HG02759 (cell line): Measurements from ENCODE around the gene ERCC2.

ENCODE experiments used
- ATAC-seq: cut with Tn5 transposase; IDR thresholded peaks from one replicate; pipeline ENCODE4 v1.9.1; 2021; ENCODE audit warnings: mild to moderate bottlenecking, moderate library complexity; ENCODE audit not compliant: unreplicated experiment

Gene ERCC2

GRCh38 chr19:45355910-45356309, 14.5 kb downstream of the ERCC2 start:
- no peak for ATAC-seq

GRCh38 chr19:45355402-45355801, 15.0 kb downstream of the ERCC2 start:
- ATAC-seq = no peak

- no peak for ATAC-seq
These were observed 16.0 kb downstream of the ERCC2 start for GRCh38 chr19:45354241-45354842.

GRCh38 chr19:45352914-45353796, 17.2 kb downstream of the ERCC2 start:
- ATAC-seq = no peak

- ATAC-seq = no peak
These were observed 17.9 kb downstream of the ERCC2 start for GRCh38 chr19:45352471-45352870.

- ATAC-seq = no peak
These were observed 18.3 kb downstream of the ERCC2 start for GRCh38 chr19:45352062-45352461.

GRCh38 chr19:45351401-45351952, 18.9 kb downstream of the ERCC2 start:
- ATAC-seq = no peak

GRCh38 chr19:45350477-45351058, 19.8 kb downstream of the ERCC2 start:
- ATAC-seq = no peak

- no peak for ATAC-seq
These were observed 20.9 kb downstream of the ERCC2 start for GRCh38 chr19:45349430-45349941.

GRCh38 chr19:45349126-45349415, 21.3 kb downstream of the ERCC2 start:
- no peak for ATAC-seq

- no peak for ATAC-seq
These were observed 21.8 kb downstream of the ERCC2 start for GRCh38 chr19:45348367-45349125.

- no peak for ATAC-seq
These were observed 22.6 kb downstream of the ERCC2 start for GRCh38 chr19:45347570-45348366.

- no peak for ATAC-seq
These were observed 23.9 kb downstream of the ERCC2 start for GRCh38 chr19:45346449-45346848.

GRCh38 chr19:45345506-45345860, 24.9 kb downstream of the ERCC2 start:
- ATAC-seq = no peak

- ATAC-seq = no peak
These were observed 25.5 kb downstream of the ERCC2 start for GRCh38 chr19:45344621-45345505.

- ATAC-seq = no peak
These were observed 27.5 kb downstream of the ERCC2 start for GRCh38 chr19:45342911-45343310.

GRCh38 chr19:45340899-45341453, 29.4 kb downstream of the ERCC2 start:
- ATAC-seq = no peak

- ATAC-seq = no peak
These were observed 30.0 kb downstream of the ERCC2 start, which contains the start of gene KLC3 for GRCh38 chr19:45340232-45340898. Gene KLC3 (plus strand): TSS chr19:45340750. CDS start chr19:45345542, 4,792 bp downstream.
